HepG2 (cell line): ENCODE data around the gene CNGA3.

Experiments used
- ARID5B ChIP-seq: IDR thresholded peaks from 2 replicates; pipeline ENCODE4 v1.4.0; 2020; ENCODE audit warnings: mild to moderate bottlenecking, missing genetic modification reagents
- CTCF ChIP-seq: sonication (generic); formaldehyde crosslinking; IDR thresholded peaks from 2 replicates; pipeline ENCODE4 v1.5.0; 2020; ENCODE audit warnings: mild to moderate bottlenecking, missing genetic modification reagents, moderate library complexity
- KDM5A ChIP-seq: fragments of 200-600 bp; sonication (generic); IDR thresholded peaks from 2 replicates; pipeline ENCODE4 v1.7.0; 2018; ENCODE audit warnings: antibody characterized with exemption, mild to moderate bottlenecking, low read length, borderline replicate concordance
- SIN3B ChIP-seq: fragments of 150-350 bp; IDR thresholded peaks from 2 replicates; pipeline ENCODE4 v1.6.1; 2014; ENCODE audit warnings: low read length
- ZNF317 ChIP-seq: sonication (generic); formaldehyde crosslinking; IDR thresholded peaks from 2 replicates; pipeline ENCODE4 v1.5.0; 2020; ENCODE audit warnings: mild to moderate bottlenecking, missing genetic modification reagents

- TF ChIP-seq ARID5B, result no peak
- TF ChIP-seq KDM5A, result no peak
- no peak for TF ChIP-seq ZNF317 (CRISPR knock-in tag)
- TF ChIP-seq CTCF (CRISPR knock-in tag), result no peak
- no peak for TF ChIP-seq SIN3B
These were observed 59.0 kb downstream of the CNGA3 start for GRCh38 chr2:98405301-98405700.
